IPS-11a (cell line): ENCODE measurements around the gene CSF3.

Experiments
- H3K4me3 ChIP-seq: one replicate; pipeline ENCODE4 v1.5.1; 2013; ENCODE audit warnings: low read depth, low read length, control low read depth

CSF3 gene

DNA sequence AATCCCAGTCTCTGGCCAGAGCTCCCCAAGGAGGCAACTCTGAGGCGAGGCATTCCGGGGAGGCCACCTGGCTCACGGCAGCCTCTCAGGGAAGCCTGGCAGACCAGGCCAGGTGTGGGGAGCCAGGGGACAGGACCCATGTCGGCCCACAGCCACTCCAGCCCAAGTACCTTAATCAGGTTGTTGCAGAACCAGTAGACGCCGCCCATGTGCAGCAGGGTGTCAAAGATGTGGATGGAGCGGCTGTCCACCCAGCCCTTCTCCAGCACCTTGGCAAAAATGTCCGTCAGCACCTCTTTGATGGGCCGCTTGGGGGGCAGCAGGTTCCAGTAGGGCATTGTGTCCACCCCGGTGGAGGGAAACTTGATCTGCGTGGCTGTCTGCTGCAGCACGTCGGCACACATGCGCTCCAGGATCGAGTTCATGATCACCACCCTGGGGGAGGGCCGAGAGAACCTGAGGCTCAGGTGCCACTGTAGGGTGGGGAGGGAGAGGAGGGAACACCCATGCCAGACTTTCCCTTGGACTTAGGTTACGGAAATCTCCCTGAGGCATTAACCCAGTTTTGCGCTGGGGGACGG, 7.8 kb downstream of the CSF3 start:
- no peak overlapping the region for H3K4me3 ChIP-seq

GRCh38 chr17:40023590-40024292, 8.5 kb downstream of the CSF3 start:
- no peak overlapping the region for H3K4me3 ChIP-seq

DNA sequence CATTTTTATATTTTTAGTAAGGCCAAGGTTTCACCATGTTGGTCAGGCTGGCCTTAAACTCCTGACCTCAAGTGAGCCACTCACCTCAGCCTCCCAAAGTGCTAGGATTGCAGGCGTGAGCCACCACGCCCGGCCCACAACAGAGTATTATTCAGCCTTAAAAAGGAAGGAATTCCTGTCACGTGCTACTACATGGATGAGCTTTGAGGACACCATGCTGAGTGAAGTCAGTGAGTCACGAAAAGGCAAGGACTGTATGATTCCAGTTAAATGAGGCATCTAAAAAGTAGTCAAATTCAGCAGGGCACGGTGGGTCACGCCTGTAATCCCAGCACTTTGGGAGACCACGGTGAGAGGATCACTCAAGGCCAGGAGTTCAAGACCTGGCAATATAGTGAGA, 9.7 kb downstream of the CSF3 start:
- no peak overlapping the region for H3K4me3 ChIP-seq

- no peak overlapping the region for H3K4me3 ChIP-seq
Observed at GRCh38 chr17:40025559-40025958, 10.3 kb downstream of the CSF3 start.

DNA sequence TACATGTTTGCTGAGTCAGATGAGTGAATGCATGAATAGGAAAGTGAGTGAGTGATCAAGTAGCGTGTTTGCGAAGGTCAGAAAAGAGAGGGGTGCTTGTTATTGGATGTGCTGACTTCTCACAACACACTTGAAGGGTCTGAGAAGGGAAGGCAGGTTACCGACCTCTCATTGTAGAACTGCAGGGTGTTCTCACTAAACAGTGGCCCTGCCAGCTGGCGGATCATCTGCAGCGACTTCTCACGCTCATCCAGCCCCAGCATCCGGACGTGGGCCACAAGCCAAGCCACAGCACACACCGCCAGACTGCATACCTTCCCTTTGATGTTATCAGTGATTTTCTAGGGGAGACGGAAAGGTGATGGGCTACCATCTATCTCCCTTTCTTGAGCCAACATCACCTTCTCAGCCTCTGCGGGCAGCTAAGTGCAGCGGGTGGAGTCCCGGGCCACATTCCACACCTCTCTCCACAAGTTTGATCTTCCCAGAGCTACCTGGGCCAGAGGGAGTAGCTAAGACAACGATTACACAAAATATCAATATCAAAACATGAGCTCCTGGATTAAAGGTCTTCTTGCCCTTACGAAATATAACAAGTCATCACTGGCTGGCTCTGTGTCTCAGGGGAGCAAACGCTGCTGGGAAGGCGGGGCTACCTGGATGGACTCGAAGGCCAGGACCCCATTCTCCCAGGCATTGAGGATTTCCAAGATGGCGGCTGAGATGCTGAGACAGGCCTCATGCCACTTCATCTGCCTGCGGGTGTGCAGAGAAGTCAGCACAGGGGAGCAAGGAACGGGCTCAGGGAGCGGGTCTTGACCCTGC, 11.0 kb downstream of the CSF3 start:
- H3K4me3 ChIP-seq, result no peak overlapping the region

DNA sequence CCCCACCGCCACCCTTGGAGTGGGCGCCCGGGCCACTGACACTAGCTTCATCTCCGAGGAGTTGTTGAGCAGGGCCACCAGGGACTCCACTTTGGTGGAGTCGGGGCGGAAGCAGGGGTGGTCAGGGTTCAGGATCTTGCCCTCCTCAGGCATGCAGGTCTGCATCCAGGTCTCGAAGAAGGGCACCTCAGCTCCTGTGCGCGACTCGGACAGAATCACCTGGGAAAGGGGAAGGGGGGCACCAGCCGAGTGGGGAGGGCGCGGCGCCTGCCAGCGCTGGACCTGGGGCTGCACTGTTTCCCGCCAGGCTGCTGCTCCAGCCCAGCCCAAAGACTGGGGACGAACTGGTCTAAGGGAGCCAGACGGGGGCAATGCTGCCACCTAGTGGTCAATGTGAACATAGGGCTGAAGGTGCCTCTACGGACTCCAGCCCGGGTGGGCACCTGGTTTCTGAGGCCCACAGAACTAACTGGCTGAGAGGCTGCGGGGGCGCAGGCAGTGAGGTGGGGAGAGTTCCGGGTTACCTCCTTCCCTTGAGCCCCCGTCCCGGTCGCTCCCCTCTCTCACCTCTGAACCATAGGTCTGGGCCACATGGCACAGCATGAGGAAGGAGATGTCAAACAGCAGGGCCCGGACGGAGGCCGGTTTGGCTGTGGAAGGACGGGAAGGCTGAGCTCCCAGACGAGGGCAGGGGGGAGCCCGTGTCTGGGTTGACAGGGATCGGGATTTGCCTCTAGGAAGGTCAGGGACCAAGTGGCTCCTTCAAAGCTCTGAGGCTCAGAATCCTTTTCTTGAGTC, 11.8 kb downstream of the CSF3 start:
- no peak overlapping the region for H3K4me3 ChIP-seq

- H3K4me3 ChIP-seq, result no peak overlapping the region
Observed at GRCh38 chr17:40027614-40028012, 12.4 kb downstream of the CSF3 start.

GRCh38 chr17:40028595-40028994, 13.4 kb downstream of the CSF3 start:
- no peak overlapping the region for H3K4me3 ChIP-seq

- H3K4me3 ChIP-seq, result no peak overlapping the region
Observed at GRCh38 chr17:40031706-40032105, 16.5 kb downstream of the CSF3 start.

DNA sequence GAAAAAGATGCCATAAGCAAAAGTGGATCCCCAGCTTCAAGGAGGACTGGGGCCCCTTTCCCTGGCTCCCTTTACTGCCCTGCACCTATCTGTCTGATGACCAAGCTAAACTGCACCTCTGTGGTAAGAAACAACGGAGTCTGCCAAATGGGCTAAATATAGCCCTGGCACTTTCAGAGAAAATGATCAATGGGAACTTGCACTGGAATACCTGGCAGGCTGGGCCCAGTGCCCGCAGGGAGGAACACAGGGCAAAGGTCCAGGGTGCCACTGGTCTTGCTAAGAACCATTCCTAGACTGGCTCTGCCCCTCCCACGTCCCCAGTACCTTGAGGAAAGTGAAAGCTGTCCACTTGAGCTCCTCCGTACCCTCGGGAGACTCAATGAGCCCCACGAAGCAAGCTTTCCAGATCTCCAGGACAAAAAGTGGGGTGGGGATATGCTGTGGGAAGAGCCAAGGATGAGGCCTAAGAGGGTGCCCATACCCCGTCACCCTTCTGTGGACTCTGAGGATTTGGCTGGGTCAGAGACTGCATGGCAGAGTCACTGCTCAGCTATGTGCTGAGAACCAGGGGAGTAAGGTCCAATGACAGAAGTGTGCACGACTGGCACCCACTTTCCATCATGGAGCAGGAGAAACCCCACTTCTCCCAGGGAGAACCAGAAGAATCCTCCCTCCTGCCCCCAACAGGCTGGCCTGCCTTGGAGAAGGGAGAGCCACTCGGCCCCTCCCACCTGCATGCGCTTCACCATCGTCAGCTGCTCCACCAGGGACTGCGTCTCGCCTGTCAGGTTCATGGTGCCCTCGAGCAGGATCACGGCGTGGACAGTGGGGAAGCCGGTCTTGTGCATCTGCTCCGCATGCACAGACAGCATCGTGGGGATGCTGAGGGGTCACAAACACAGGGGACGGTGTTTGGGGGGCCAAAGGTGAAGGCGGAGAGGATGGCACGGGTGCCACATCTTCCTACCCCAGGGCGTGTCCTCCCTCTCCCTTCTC, 17.4 kb downstream of the CSF3 start:
- H3K4me3 ChIP-seq, result no peak overlapping the region

DNA sequence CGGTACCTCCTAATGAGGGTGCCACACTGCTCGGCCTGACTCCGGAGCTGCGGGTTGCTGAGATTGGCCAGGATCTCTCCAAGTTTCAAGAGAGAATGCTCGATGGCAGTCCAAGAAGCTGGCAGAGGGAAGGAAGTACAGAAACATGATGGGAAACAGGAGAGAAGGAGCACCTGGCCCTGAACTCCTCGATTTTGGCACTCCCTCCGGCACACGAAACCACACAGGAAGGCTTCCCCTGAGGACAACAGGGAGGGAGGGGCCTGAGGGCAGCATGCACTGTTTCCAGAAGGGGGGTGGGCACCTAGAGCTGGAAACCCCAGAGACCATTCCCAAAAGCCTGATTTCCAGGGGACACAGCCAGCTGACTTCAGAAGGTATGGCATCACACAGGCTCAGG, 18.1 kb downstream of the CSF3 start:
- H3K4me3 ChIP-seq, result no peak overlapping the region

GRCh38 chr17:40034426-40035161, 19.4 kb downstream of the CSF3 start:
- no peak overlapping the region for H3K4me3 ChIP-seq

GRCh38 chr17:40035162-40035559, 19.9 kb downstream of the CSF3 start:
- no peak overlapping the region for H3K4me3 ChIP-seq

DNA sequence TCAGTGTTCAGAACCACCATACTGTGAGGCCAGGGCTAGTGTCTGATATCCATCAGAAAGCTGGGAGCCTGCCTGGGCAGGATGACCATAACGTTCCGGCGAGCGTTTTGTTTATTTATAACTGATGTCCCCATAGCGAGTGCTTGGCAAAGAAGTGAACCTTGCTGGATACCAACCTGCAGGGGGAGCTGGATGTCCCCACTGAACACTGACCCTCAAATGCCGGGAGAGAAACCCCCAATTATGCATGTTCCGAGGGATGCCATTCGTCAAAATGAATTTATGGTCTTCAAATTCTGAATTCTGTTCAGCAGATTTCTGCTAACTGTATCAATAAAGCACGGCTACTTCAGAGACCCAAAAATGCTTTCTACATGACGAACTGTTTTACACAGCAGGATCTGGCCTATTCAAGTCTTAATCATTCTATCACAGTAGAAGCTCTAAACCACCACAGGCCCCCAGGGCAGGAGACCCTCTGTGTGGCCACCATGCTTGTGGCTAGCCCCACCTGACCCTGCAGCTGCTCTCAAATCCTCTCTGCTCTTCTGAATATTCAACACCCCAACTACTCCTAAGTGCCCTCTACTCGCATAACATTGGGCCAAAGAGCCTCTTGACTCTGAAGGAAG, 23.8 kb downstream of the CSF3 start:
- no peak overlapping the region for H3K4me3 ChIP-seq

DNA sequence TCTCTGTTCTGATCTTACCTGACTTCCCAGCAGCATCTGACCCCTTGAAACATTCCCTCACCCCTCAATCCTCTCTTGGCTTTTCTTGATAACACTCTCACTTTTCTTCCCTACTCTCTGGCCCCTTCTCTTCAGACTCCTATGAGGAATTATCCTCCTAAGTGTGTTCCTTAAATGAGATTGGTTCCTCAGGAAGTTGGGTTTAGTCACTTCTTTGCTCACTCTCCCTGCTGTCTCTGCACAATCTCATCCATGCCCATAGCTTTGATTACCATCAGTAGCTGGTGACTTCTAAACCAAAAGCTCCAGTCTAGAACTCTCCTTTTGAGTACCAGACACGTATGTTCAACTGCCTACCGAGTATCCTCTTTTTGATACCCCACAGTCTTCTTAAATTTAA, 26.0 kb downstream of the CSF3 start:
- no peak overlapping the region for H3K4me3 ChIP-seq

DNA sequence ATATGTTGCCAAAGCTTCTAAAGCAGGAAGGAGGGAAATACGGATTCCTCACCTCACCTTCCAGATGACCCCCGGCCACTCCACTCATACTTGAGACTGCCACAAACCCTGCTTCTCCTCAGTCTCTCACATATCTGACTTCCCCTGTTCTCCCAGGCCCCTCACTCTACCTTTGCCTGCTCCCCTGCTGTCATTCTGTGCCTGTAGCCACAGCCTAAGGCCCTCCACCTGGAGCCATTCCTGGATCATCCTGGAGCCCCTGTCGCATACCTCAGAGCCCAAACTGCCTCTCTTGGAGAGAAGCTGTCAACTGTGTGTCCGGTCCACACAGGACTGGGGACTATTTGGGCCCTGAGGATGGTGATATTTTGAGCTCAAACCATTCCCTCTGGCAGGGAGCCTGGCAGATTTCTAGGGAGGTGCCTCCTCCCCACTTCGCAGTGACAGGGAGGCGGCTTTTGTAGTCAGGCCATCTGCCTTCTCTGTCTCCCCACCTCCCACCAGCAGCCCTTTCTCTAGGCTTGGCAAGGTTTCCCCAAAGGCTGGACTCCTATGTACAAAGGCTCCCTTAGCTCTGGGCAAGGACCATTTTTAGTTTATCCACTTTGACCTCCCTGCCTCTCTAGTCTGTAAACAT, 41.3 kb downstream of the CSF3 start:
- H3K4me3 ChIP-seq, result no peak overlapping the region

GRCh38 chr17:40058186-40058784, 43.0 kb downstream of the CSF3 start:
- no peak overlapping the region for H3K4me3 ChIP-seq

- no peak overlapping the region for H3K4me3 ChIP-seq
Observed at GRCh38 chr17:40058865-40059264, 43.6 kb downstream of the CSF3 start.
